Fibroblast of lung (primary cell): Measurements from ENCODE around the gene DLL4.

ENCODE experiments used
- CTCF ChIP-seq, 2 donors: IDR thresholded peaks in 1 of 2; conservative IDR thresholded peaks in 1 of 2; 1 replicate in 1 of 2; 2 replicates in 1 of 2; pipeline ENCODE4 v1.5.1; 2011 to 2012; ENCODE audit warnings: low read length in 2 of 2, control low read depth in 1 of 2, inconsistent platforms in 1 of 2, low read depth in 1 of 2, mild to moderate bottlenecking in 1 of 2
- EZH2 ChIP-seq: IDR thresholded peaks from 2 replicates; pipeline ENCODE4 v1.5.1; 2012; ENCODE audit warnings: low read length, control low read depth, mild to moderate bottlenecking; ENCODE audit errors: missing control alignments

DNA sequence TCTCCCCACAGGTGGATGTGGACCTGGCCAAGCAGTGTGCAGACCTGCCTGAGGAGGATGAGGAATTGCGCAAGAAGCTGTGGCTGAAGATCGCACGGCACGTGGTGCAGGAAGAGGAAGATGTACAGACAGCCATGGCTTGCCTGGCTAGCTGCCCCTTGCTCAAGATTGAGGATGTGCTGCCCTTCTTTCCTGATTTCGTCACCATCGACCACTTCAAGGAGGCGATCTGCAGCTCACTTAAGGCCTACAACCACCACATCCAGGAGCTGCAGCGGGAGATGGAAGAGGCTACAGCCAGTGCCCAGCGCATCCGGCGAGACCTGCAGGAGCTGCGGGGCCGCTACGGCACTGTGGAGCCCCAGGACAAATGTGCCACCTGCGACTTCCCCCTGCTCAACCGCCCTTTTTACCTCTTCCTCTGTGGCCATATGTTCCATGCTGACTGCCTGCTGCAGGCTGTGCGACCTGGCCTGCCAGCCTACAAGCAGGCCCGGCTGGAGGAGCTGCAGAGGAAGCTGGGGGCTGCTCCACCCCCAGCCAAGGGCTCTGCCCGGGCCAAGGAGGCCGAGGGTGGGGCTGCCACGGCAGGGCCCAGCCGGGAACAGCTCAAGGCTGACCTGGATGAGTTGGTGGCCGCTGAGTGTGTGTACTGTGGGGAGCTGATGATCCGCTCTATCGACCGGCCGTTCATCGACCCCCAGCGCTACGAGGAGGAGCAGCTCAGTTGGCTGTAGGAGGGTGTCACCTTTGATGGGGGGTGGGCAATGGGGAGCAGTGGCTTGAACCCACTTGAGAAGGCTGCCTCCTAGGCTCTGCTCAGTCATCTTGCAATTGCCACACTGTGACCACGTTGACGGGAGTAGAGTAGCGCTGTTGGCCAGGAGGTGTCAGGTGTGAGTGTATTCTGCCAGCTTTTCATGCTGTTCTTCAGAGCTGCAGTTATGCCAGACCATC lies 26.3 kb upstream of the DLL4 start:
- peak in 1 of 2 donors; percentile 1 for TF ChIP-seq CTCF (conservative IDR thresholded peaks at IDR 0.05 in 1 of 2, IDR thresholded peaks at IDR 0.05 in 1 of 2; ENCODE audit: low read depth in 1 of 2, low read length in 2 of 2)
- no peak for TF ChIP-seq EZH2
